HEK293 (cell line): Measurements from ENCODE around the gene ULBP2.

Experiments
- CTCF ChIA-PET: fragments of 350-600 bp; formaldehyde crosslinking; extraction: SDS; loops from one replicate; lab custom pipeline; 2021; ENCODE audit warnings: antibody characterized with exemption; lab: Yijun Ruan, JAX
- POLR2A ChIA-PET: fragments of 300-600 bp; formaldehyde crosslinking; extraction: SDS; loops from one replicate; lab custom pipeline; 2020; ENCODE audit warnings: antibody characterized with exemption, inconsistent platforms; lab: Yijun Ruan, JAX
- H3K27ac ChIP-seq: fragments of 200-500 bp; sonication (Bioruptor generic); 2 replicates; pipeline ENCODE4 v1.5.1; 2014; ENCODE audit warnings: low read depth, low read length, control low read depth, inconsistent platforms; ENCODE audit errors: extremely low read depth
- H3K36me3 ChIP-seq, 2 experiments: fragments of 200-500 bp in 1 of 2; sonication (Bioruptor generic) in 1 of 2; 1 replicate in 1 of 2; 2 replicates in 1 of 2; pipeline ENCODE4 v1.5.1; 2014 to 2017; ENCODE audit warnings: inconsistent platforms in 2 of 2, low read length in 2 of 2; ENCODE audit not compliant: control insufficient read depth in 2 of 2, insufficient read depth in 1 of 2
- H3K4me1 ChIP-seq: fragments of 200-500 bp; sonication (Bioruptor generic); 2 replicates; pipeline ENCODE4 v1.5.1; 2014; ENCODE audit warnings: mild to moderate bottlenecking, low read length, inconsistent platforms; ENCODE audit not compliant: control insufficient read depth, insufficient read depth
- H3K4me3 ChIP-seq: 2 replicates; pipeline ENCODE4 v1.5.1; 2011; ENCODE audit warnings: low read depth, mild to moderate bottlenecking, control low read depth, low read length, moderate library complexity
- H3K9me3 ChIP-seq: fragments of 200-500 bp; sonication (Bioruptor generic); 2 replicates; pipeline ENCODE4 v1.5.1; 2014; ENCODE audit warnings: low read depth, low read length, inconsistent platforms; ENCODE audit not compliant: control insufficient read depth, insufficient read depth
- GLIS2 ChIP-seq: fragments of 450-650 bp; formaldehyde crosslinking; IDR thresholded peaks from 2 replicates; pipeline ENCODE4 v1.5.1; 2016; ENCODE audit warnings: missing biosample characterization, missing genetic modification characterization
- MEIS1 ChIP-seq: sonication (generic); formaldehyde crosslinking; IDR thresholded peaks from 2 replicates; pipeline ENCODE4 v1.8.1; 2022; ENCODE audit warnings: missing genetic modification reagents, mild to moderate bottlenecking, borderline replicate concordance
- SP3 ChIP-seq: fragments of 450-650 bp; formaldehyde crosslinking; IDR thresholded peaks from 2 replicates; pipeline ENCODE4 v1.5.1; 2016; ENCODE audit warnings: missing biosample characterization, missing genetic modification characterization
- ZNF169 ChIP-seq: fragments of 450-650 bp; formaldehyde crosslinking; IDR thresholded peaks from 2 replicates; pipeline ENCODE4 v1.5.1; 2016; ENCODE audit warnings: missing biosample characterization, missing genetic modification characterization
- ZNF2 ChIP-seq: fragments of 450-650 bp; formaldehyde crosslinking; IDR thresholded peaks from 2 replicates; pipeline ENCODE4 v1.5.1; 2016; ENCODE audit warnings: missing biosample characterization, missing genetic modification characterization
- ZNF202 ChIP-seq: fragments of 450-650 bp; formaldehyde crosslinking; IDR thresholded peaks from 2 replicates; pipeline ENCODE4 v1.5.1; 2016; ENCODE audit warnings: missing biosample characterization, missing genetic modification characterization, borderline replicate concordance
- ZNF274 ChIP-seq, 2 experiments: fragments of 200-500 bp in 1 of 2; fragments of 450-650 bp in 1 of 2; sonication (Bioruptor generic) in 1 of 2; formaldehyde crosslinking in 1 of 2; IDR thresholded peaks; 2 replicates each; pipeline versions ENCODE4 v1.5.1 to v1.6.1; 2014 to 2016; ENCODE audit warnings: borderline replicate concordance in 1 of 2, inconsistent platforms in 1 of 2, low read length in 1 of 2, missing biosample characterization in 1 of 2, missing genetic modification characterization in 1 of 2
- ZNF335 ChIP-seq: fragments of 450-650 bp; formaldehyde crosslinking; conservative IDR thresholded peaks from 2 replicates; pipeline ENCODE4 v1.5.1; 2016; ENCODE audit warnings: missing biosample characterization, missing genetic modification characterization
- ZNF473 ChIP-seq: fragments of 450-650 bp; formaldehyde crosslinking; IDR thresholded peaks from 2 replicates; pipeline ENCODE4 v1.5.1; 2017; ENCODE audit warnings: missing biosample characterization, missing genetic modification characterization
- ZNF501 ChIP-seq: fragments of 450-650 bp; formaldehyde crosslinking; IDR thresholded peaks from 2 replicates; pipeline ENCODE4 v1.5.1; 2016; ENCODE audit warnings: missing biosample characterization, missing genetic modification characterization
- ZNF629 ChIP-seq: fragments of 450-650 bp; formaldehyde crosslinking; IDR thresholded peaks from 2 replicates; pipeline ENCODE4 v1.5.1; 2017; ENCODE audit warnings: missing biosample characterization, missing genetic modification characterization
- ZNF664 ChIP-seq: fragments of 450-650 bp; formaldehyde crosslinking; IDR thresholded peaks from 2 replicates; pipeline ENCODE4 v1.5.1; 2016; ENCODE audit warnings: missing biosample characterization, missing genetic modification characterization
- ZNF670 ChIP-seq: fragments of 450-650 bp; formaldehyde crosslinking; IDR thresholded peaks from 2 replicates; pipeline ENCODE4 v1.5.1; 2016; ENCODE audit warnings: missing biosample characterization, missing genetic modification characterization, low read depth
- ZNF677 ChIP-seq: fragments of 450-650 bp; IDR thresholded peaks from 2 replicates; pipeline ENCODE4 v1.5.0; 2018; ENCODE audit warnings: missing biosample characterization, mild to moderate bottlenecking, missing genetic modification characterization, moderate library complexity
- ZNF747 ChIP-seq: fragments of 450-650 bp; formaldehyde crosslinking; IDR thresholded peaks from 2 replicates; pipeline ENCODE4 v1.5.1; 2016; ENCODE audit warnings: missing biosample characterization, missing genetic modification characterization
- TF ChIP-seq, protein P1 (sequence below): fragments of 450-650 bp; formaldehyde crosslinking; IDR thresholded peaks from 2 replicates; pipeline ENCODE4 v1.5.1; 2016; ENCODE audit warnings: missing biosample characterization, missing genetic modification characterization
- TF ChIP-seq, protein P2 (sequence below): fragments of 450-650 bp; formaldehyde crosslinking; IDR thresholded peaks from 2 replicates; pipeline ENCODE4 v1.5.1; 2016; ENCODE audit warnings: missing biosample characterization, missing genetic modification characterization
- TF ChIP-seq, protein P3 (sequence below): fragments of 450-650 bp; formaldehyde crosslinking; IDR thresholded peaks from 2 replicates; pipeline ENCODE4 v1.5.1; 2017; ENCODE audit warnings: missing biosample characterization, missing genetic modification characterization

The ULBP2 gene

DNA sequence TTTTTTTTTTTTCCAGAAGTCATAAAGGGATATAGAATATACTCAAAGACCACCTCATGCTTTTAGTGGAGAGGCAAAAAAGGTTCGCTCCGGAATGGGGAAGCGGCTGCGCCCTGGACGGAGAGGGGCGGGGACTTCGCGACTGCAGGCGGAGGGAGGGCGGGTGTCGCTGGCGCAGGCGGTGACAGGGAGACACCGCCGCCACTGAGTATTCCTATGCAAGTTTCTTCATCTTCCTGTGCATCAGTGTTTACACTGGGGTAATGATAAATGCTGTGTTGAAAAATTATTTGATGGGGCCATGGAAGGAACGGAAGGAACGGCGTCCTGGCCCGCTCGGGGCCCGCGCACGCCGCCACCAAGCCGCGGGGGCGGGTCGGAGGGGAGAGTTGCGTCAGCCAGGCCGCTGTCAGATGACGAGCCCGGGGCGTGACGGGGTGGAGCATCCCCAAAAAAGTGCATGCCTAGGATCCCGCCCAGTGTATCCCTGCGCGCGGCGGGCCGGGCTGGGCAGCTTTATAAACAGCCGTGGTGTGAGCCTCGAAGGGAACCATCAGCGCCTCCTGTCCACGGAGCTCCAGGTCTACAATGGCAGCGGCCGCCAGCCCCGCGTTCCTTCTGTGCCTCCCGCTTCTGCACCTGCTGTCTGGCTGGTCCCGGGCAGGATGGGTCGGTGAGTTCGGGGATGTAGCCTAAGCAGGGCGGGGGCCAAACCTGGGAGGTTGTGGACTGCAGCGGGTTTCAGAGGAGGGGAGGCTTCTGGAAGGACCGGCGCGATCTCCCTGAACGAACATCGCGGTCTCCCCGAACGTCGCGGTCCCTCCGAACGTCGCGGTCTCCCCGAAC, 21.9 kb downstream of the ULBP2 start, which contains the start of gene ULBP1 (continued):
- TF ChIP-seq MEIS1 (CRISPR knock-in tag) (no peak), ZNF664 (no peak), ZNF670 (tag by site-specific recombination) (no peak), ZNF629 (peak; percentile 97)
- TF ChIP-seq, all 188 proteins: peak for 91

DNA sequence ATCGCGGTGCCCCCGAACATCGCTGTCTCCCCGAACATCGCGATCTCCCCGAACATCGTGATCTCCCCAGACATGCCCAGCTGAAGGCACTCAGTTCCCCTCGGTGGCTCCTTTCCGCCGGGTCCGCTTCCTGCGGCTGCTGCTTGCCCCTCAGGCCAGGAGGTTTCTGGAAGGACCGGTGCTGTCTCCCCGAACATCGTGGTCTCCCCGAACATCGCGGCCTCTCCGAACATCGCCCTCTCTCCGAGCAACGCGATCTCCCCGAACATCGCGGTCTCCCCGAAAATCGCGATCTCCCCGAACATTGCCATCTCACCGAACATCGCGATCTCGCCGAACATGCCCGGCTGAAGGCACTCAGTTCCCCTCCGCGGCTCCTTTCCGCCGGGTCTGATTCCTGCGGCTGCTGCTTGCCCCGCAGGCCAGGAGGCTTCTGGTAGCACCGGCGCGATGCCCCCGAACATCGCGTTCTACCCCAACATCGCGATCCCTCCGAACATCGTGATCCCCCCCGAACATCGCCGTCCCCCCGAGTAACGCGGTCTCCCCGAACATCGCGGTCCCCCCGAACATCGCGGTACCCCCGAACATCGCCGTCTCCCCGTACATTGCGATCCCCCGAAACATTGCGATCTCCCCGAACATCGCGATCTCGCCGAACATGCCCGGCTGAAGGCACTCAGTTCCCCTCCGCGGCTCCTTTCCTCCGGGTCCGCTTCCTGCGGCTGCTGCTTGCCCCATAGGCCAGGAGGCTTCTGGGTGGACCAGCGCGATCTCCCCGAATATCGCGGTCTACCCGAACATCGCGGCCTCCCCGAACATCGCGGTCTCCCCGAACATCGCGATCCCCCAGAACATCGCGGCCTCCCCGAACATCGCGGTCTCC, 22.7 kb downstream of the ULBP2 start:
- ChIA-PET CTCF (interaction anchor here (0.6 to 1.0 kb wide), 3 partner anchors 22 to 105 kb away, joined by 3 to 4 read pairs (median 3); no protein-coding TSS in a partner anchor), POLR2A (interaction anchor here (1.0 to 1.4 kb wide), 13 partner anchors 8 to 439 kb away, joined by 3 to 11 read pairs (median 5); no protein-coding TSS in a partner anchor)
- peaks cover 0 to under 1% of the 10 kb centered on the region in 2 experiments; a peak in 1 of 3 replicates for H3K36me3 ChIP-seq
- H3K4me1 ChIP-seq: peaks cover 3% of the 10 kb centered on the region
- peak overlapping the region; percentile 72; the same call in 1 of the 2 replicates for H3K27ac ChIP-seq
- TF ChIP-seq, protein P1, sequence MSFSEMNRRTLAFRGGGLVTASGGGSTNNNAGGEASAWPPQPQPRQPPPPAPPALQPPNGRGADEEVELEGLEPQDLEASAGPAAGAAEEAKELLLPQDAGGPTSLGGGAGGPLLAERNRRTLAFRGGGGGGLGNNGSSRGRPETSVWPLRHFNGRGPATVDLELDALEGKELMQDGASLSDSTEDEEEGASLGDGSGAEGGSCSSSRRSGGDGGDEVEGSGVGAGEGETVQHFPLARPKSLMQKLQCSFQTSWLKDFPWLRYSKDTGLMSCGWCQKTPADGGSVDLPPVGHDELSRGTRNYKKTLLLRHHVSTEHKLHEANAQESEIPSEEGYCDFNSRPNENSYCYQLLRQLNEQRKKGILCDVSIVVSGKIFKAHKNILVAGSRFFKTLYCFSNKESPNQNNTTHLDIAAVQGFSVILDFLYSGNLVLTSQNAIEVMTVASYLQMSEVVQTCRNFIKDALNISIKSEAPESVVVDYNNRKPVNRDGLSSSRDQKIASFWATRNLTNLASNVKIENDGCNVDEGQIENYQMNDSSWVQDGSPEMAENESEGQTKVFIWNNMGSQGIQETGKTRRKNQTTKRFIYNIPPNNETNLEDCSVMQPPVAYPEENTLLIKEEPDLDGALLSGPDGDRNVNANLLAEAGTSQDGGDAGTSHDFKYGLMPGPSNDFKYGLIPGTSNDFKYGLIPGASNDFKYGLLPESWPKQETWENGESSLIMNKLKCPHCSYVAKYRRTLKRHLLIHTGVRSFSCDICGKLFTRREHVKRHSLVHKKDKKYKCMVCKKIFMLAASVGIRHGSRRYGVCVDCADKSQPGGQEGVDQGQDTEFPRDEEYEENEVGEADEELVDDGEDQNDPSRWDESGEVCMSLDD (tag by site-specific recombination): peak; percentile 73
- TF ChIP-seq, protein P2, sequence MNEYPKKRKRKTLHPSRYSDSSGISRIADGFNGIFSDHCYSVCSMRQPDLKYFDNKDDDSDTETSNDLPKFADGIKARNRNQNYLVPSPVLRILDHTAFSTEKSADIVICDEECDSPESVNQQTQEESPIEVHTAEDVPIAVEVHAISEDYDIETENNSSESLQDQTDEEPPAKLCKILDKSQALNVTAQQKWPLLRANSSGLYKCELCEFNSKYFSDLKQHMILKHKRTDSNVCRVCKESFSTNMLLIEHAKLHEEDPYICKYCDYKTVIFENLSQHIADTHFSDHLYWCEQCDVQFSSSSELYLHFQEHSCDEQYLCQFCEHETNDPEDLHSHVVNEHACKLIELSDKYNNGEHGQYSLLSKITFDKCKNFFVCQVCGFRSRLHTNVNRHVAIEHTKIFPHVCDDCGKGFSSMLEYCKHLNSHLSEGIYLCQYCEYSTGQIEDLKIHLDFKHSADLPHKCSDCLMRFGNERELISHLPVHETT: no peak
- 0 out of 2 replicates have a peak, but pooled peaks have one; percentile 6 for TF ChIP-seq ZNF169 (tag by site-specific recombination)
- TF ChIP-seq ZNF274 (IDR thresholded peaks at IDR 0.05; ENCODE audit: low read length): no peak
- TF ChIP-seq ZNF274 (tag by site-specific recombination; IDR thresholded peaks at IDR 0.05; ENCODE audit: borderline replicate concordance): no peak
- TF ChIP-seq ZNF202: peak; percentile 99
- no peak for TF ChIP-seq ZNF2 (tag by site-specific recombination)
- no peak for TF ChIP-seq ZNF473 (tag by site-specific recombination)
- TF ChIP-seq GLIS2 (tag by site-specific recombination): no peak
- TF ChIP-seq ZNF335 (tag by site-specific recombination): no peak
- TF ChIP-seq SP3 (tag by site-specific recombination): no peak
- TF ChIP-seq, protein P3, sequence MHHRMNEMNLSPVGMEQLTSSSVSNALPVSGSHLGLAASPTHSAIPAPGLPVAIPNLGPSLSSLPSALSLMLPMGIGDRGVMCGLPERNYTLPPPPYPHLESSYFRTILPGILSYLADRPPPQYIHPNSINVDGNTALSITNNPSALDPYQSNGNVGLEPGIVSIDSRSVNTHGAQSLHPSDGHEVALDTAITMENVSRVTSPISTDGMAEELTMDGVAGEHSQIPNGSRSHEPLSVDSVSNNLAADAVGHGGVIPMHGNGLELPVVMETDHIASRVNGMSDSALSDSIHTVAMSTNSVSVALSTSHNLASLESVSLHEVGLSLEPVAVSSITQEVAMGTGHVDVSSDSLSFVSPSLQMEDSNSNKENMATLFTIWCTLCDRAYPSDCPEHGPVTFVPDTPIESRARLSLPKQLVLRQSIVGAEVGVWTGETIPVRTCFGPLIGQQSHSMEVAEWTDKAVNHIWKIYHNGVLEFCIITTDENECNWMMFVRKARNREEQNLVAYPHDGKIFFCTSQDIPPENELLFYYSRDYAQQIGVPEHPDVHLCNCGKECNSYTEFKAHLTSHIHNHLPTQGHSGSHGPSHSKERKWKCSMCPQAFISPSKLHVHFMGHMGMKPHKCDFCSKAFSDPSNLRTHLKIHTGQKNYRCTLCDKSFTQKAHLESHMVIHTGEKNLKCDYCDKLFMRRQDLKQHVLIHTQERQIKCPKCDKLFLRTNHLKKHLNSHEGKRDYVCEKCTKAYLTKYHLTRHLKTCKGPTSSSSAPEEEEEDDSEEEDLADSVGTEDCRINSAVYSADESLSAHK (tag by site-specific recombination): no peak
- no peak for TF ChIP-seq ZNF677 (tag by site-specific recombination)
- TF ChIP-seq ZNF501 (tag by site-specific recombination): no peak
- TF ChIP-seq ZNF747 (tag by site-specific recombination): no peak
- no peaks in the 10 kb centered on the region for H3K9me3 ChIP-seq
- H3K4me3 ChIP-seq: peak overlapping the region; percentile 61
